Mucosa of descending colon (tissue), 3 donors: ENCODE data around the gene FAM78A. TPM values are rescaled to one million over a fixed set of nuclear protein-coding genes. Genes with fewer than 3 reads are reported as not detected.

Source experiments
- ATAC-seq: fragments of 200-7000 bp; cut with Tn5 transposase; one replicate; pipeline ENCODE4 v1.9.1; 2020; ENCODE audit warnings: mild to moderate bottlenecking, moderate library complexity
- DNase-seq, 3 donors: peaks; one replicate each; pipeline ENCODE4 v3.0.0-alpha.2; 2020
- H3K36me3 ChIP-seq: fragments of 200-600 bp; one replicate; pipeline ENCODE4 v1.8.0; 2021; ENCODE audit warnings: low read depth, mild to moderate bottlenecking
- H3K4me1 ChIP-seq: fragments of 200-600 bp; one replicate; pipeline ENCODE4 v1.8.0; 2021; ENCODE audit warnings: low read depth, mild to moderate bottlenecking
- H3K4me3 ChIP-seq: fragments of 200-600 bp; one replicate; pipeline ENCODE4 v1.8.0; 2021; ENCODE audit warnings: mild to moderate bottlenecking
- H3K9me3 ChIP-seq: fragments of 200-600 bp; one replicate; pipeline ENCODE4 v1.8.0; 2021; ENCODE audit warnings: mild to moderate bottlenecking
- CTCF ChIP-seq: fragments of 200-600 bp; IDR thresholded peaks from one replicate; pipeline ENCODE4 v1.8.0; 2022; ENCODE audit warnings: antibody characterized with exemption, mild to moderate bottlenecking
- intact Hi-C, 2 donors: fragments of 100-400 bp; cut with DNase I in 1 of 2; cut with micrococcal nuclease in 1 of 2; formaldehyde crosslinking; loops; one replicate each; pipeline versions ENCODE4 v1.11.0 to v1.11.1; 2022; cut with DNase I, micrococcal nuclease
- total RNA-seq, 3 donors: library from RNA; stranded (reverse); fragmentation: NEBNext Ultra II Directional in 2 of 3; extraction: Animal tissue kit (Norgen Biotek cat#: 25700) in 2 of 3; gene quantifications; one replicate each; pipeline versions ENCODE4 v1.2.1 to v1.2.4, GENCODE V29; 2021 to 2023
- donor health status: DM: no; HTN: no; CAD: no; lungs with moderate emphysema.
- donor health status: DM: no; HTN: no; CAD: no.
- donor health status: DM: no; HTN: yes; CAD: no.

Gene FAM78A
- total RNA-seq, 3 donors from 2014 or later: 1.4 to 3.9 (median 2.9) TPM

DNA sequence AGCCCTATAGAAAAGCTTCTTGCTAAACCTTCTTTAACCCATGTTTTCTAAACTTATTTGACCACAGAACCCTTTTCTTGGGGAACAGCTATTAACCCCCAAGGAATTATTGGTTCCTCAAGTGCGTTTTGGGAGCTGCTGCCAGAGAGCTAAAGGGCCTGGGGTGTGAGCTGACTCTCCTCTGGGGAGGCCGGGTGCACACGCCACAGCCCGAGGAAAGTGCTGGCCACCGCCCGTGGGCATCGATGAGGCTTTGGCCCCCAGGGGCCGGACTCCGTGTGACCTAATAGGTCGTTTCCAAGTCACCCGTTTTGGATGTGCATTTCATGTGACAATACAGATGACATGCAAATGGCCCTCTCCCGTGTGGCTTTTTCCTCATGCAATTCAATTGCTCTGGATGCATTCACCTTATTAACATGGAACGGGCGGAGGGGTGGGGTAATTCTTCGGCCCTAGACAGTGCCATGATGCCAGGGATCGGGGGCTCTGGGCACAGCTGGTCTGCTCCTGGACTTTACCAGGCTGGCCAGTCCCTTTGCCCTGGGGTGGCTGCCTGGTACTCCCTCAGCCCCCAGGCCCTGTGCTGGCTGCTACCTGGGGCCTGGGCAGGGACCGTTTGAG lies 32.7 kb upstream of the FAM78A start:
- peaks cover 5% of the 10 kb centered on the region for H3K4me1 ChIP-seq
- H3K4me3 ChIP-seq: no peak overlapping the region
- ATAC-seq (no peak), DNase-seq (no peak)
- TF ChIP-seq CTCF: no peak
- no peaks in the 10 kb centered on the region for H3K36me3 ChIP-seq
- H3K9me3 ChIP-seq: no peaks in the 10 kb centered on the region
- intact Hi-C loops: no loop called here

- no peaks in the 10 kb centered on the region for H3K9me3 ChIP-seq
- ATAC-seq: no peak
- H3K4me1 ChIP-seq: peaks cover 5% of the 10 kb centered on the region
- intact Hi-C loops: no loop called here
- no peaks in the 10 kb centered on the region for H3K36me3 ChIP-seq
- no peak overlapping the region for H3K4me3 ChIP-seq
- DNase-seq: no peak
- no peak for TF ChIP-seq CTCF
Measured at GRCh38 chr9:131308452-131308851, 32.1 kb upstream of the FAM78A start.

GRCh38 chr9:131307974-131308373 lies 31.7 kb upstream of the FAM78A start:
- Histone ChIP-seq H3K9me3 (no peaks in the 10 kb centered on the region), H3K4me3 (no peak overlapping the region), H3K36me3 (no peaks in the 10 kb centered on the region), H3K4me1 (peaks cover 3% of the 10 kb centered on the region)
- DNase-seq: no peak
- TF ChIP-seq CTCF: no peak
- ATAC-seq: no peak
- intact Hi-C loops: no loop called here

DNA sequence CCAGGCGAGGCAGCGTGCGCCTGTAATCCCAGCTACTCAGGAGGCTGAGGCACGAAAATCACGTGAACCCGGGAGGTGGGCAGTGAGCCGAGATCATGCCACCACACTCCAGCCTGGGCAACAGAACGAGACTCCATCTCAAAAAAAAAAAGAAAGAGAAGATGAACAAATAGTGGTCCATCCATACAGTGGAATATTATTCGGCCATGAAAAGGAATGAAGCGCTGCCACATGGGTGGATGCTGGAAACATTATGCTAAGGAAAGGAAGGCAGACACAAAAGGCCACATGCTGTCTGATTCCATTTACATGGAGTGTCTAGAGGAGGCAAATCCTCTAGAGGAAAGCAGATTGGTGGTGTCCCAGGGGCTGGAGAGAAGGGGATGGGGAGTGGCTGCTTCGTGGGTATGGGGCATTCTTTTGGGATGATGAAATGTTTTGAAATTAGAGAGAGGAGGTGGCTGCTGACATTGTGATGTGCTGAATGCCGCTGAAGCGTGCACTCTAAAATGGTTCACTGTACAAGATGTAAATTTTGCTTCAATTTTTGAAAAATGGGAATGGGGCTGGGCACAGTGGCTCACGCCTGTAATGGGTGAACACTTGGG lies 30.2 kb upstream of the FAM78A start:
- Histone ChIP-seq H3K36me3 (no peaks in the 10 kb centered on the region), H3K9me3 (no peaks in the 10 kb centered on the region), H3K4me1 (no peaks in the 10 kb centered on the region), H3K4me3 (no peak overlapping the region)
- no peak for TF ChIP-seq CTCF
- DNase-seq (no peak), ATAC-seq (no peak)
- intact Hi-C loops: no loop called here

DNA sequence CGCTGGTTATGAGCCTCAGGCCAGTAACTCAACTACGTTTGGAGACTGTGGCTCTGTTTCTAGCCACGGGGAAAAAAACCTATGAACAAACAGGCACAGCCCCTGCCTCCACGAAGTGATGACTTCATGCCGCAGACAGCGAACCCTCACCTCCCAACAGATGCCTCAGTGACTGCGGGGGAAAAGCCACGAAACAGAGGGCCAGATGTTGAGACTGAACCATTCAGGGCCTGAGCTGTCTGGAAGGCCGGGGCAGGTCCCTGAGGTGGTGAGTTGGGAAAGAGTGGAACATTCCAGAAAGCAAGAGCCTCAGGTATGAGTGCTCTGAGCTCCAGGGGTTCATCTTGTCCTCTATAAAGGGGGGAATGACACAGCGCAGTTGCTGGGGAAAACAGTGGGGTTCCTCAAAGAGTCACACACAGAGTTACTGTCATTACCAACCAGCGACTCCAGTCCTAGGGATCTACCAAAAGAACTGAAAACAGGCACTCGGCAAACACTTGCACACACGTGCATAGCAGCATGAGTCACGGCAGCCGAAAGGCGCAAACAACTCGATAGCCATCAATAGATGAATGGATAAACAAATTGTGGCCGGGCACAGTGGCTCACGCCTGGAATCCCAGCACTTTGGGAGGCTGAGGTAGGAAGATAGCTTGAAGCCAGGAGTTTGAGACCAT lies 28.5 kb upstream of the FAM78A start:
- TF ChIP-seq CTCF: no peak

More for the DNA sequence above, 28.5 kb upstream of the FAM78A start:
- H3K4me3 ChIP-seq: no peak overlapping the region
- intact Hi-C loops: no loop called here
- H3K36me3 ChIP-seq: no peaks in the 10 kb centered on the region
- no peaks in the 10 kb centered on the region for H3K4me1 ChIP-seq
- DNase-seq (no peak), ATAC-seq (no peak)
- H3K9me3 ChIP-seq: no peaks in the 10 kb centered on the region
